A673 (cell line): ENCODE results near the gene TMEM108.

ENCODE experiments used
- CTCF ChIP-seq: fragments of 300-800, 200-600 bp; sonication (generic); conservative IDR thresholded peaks from 2 replicates; pipeline ENCODE4 v1.5.1; 2017; ENCODE audit warnings: low read depth, mild to moderate bottlenecking, antibody characterized with exemption, low read length, moderate library complexity, mixed read lengths
- EZH2 ChIP-seq: fragments of 200-600 bp; sonication (generic); IDR thresholded peaks from 2 replicates; pipeline ENCODE4 v1.6.1; 2017; ENCODE audit warnings: borderline replicate concordance, low read depth, mild to moderate bottlenecking, mixed read lengths, antibody characterized with exemption, low read length; ENCODE audit not compliant: poor library complexity, severe bottlenecking

GRCh38 chr3:133121450-133121849 lies 83.3 kb downstream of the TMEM108 start:
- TF ChIP-seq CTCF (no peak), EZH2 (no peak)
